Activated T-cell treated with anti-CD3 and anti-CD28 coated beads for 48 hours (primary cell): Measurements from ENCODE around the gene SAC3D1.

Source experiments
- DNase-seq: peaks from one replicate; pipeline ENCODE4 v3.0.0-alpha.2; 2020; ENCODE audit warnings: low read depth

The SAC3D1 gene

DNA sequence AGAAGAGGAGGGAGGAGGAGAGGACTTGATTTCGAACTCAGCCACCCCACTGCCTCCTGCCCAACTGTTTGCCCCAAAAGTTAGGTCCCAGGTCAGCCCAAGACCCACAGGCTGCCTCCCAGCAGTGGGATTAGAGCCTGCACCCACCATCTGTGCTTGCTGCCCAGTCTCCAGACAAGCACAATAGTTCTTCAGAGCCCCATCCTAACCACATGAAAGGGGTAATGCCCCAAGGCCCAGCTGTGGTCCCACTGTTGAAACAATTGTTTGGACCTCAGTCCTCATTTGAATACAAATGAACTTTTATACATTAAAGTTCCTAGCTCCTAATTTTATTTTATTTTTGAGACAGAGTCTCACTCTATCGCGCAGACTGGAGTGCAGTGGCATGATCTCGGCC lies 49.6 kb downstream of the SAC3D1 start:
- no peak for DNase-seq
